ENCODE results near the gene CCDC154.
"Not testable (repeated sequence)": the region's sequence is repeated elsewhere in the genome, so short reads cannot be mapped to it uniquely, and the experiment has no call there.

The CCDC154 gene

DNA sequence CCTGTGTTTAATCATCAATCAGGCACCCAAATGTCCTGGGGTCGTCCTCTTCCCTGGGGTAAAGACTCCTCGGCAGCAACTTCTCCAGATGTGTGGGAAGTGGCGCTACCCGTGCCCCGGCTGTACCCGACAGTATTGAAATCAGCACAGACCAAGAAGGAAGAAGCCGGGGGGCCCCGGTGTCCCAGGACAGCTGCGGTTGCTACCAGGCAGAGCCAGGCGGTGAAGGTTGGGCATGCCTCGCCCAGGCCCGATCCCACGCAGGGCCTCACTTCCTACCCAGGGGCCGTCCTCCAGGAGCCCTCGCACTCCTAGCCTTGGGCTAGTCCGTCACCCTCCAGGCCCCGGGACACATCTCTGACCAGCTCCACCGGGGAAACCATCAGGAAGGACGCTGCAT, 9.0 kb upstream of the CCDC154 start:
- no peak for DNase-seq

DNA sequence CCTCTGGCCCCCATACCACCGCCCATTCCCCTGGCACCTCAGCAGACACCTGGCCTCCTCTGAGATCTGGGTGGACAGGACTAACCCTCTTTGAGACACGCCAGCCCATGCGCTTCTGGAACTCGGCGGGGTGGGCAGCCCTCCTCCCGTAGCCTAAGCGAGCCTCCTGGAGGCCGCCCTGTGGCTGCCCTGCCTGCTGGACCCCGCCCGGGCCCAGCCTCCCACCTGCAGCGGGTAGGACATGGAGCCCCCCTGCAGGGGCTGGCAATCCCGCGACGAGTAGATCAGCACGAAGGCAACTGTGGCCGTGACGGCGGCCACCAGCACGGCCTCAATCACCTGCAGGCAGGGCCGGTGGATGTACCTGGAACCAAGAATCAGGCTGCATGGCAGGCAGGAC, 8.2 kb upstream of the CCDC154 start:
- DNase-seq: no peak

DNA sequence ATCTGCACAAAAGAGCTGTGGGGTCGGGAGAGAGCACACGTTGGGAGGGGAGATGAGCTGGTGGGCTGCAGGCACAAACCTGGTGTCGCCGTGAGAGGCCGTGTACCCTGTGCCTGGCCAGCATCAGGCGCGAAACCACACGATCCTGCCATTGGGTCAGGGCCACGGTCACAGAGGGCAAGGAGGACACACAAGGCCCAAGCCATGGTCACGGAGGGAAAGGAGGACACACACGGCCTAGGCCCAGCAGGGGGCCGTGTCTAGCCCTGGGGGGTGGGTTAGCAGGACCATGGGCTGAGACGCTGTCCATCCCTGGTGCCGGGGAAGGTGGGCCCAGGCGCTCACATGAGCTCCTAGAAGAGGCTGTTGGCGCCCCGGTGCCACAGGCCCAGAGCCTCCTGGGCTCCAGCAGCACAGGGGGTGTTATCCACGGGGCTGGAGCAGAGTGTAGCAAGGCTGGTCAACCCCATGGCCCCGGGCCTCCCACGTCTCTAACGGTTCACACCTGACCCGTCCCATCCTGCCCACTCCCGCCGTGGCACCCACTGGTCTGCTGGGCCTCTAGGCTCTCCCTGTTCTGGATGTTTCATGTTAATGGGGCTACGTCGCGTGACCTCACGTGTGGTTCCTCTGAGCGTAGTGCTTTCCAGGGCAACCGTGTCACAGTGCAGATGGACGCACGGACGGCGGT, 7.5 kb upstream of the CCDC154 start:
- no peak for DNase-seq

DNA sequence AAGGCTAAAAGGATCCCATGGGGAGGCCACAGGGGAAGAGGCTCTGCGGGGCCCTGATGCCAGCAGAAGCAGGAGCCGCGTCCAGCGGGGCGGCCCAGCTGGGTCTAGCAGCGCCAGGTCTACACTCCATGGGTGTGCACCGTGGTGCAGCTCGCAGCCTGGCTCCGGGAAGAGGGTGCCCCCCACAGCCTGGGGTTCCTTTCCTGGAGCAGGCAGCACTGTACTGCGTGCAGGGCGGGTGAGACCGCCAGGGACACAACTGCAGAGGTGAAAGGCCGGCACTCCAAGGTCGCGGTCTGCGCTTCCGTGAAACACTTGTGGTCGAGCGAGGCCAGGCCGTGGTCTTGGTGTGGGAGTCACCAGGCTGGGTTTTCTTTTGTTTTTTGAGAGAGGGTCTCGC, 6.5 kb upstream of the CCDC154 start:
- DNase-seq: no peak

DNA sequence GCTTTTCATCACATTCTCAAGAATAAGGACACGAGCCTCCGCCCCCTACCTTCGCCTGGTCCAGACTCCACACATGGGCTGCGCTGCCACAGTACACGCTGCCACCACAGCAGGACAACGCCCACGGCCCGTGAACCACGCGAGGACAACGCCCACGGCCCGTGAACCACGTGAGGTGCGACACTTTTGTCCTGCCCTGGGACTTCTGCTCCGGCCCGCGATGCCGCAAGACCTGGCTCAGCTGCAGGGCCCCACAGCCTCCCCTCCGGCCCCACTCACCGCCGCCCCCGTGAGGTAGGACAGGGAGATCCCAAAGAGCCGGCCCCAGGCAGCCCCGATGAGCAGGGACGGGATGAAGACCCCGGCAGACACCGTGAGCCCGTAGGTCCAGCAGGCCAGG, 5.9 kb upstream of the CCDC154 start:
- no peak for DNase-seq

DNA sequence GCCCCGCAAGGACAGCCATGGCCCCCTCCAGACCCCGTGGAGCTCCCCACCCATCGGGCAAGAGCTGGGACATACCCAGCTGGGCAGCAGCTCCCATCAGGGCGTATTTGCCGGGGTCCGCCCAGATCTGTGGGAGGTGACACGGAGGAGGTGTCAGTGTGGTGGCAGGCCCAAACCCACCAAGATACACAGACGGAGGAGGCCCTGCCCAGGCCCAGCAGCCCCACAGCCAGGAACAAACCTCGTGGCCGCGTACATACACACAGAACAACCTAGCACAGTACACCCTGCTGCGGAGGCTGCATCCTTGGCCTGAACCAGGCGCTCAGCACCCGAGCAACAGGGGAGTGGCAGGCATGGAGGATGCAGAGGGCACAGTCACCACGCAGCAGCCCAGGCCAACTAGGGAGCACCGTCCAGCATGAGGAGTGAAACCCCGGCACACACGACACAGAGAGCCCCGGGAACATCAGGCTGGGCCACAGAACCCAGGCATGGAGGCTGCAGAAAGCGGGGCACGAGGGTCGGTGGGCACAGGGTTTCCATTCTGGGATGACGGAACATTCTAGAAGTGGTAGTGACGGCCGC, 4.9 kb upstream of the CCDC154 start:
- no peak for DNase-seq

DNA sequence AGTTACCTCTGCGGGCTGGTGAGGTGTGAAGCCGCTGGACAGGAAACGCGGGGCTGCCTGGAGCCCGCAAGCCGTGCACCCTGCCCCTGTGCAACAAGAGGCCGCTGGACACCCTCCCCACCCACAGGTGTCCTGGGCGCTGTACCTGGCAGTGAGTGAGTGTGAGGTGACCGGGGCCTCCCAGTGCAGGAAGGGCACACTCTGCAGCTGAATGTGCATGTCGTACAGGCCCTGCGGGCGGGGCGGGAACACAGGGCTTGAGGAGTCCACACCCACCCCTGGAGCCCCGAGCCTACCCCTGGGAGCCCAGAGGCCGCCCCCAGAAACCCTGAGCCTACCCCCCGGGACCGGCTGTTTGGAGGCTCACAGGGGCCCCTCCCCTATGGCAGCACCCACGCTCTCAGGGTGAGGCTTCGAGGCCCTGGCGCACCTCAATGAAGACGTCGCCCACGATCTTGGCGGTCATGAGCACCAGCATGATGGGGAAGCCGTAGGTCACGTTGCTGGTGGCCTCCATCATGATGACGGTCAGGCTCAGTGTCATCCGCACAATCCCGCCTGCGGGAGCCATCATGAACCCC, 4.3 kb upstream of the CCDC154 start:
- no peak for DNase-seq

DNA sequence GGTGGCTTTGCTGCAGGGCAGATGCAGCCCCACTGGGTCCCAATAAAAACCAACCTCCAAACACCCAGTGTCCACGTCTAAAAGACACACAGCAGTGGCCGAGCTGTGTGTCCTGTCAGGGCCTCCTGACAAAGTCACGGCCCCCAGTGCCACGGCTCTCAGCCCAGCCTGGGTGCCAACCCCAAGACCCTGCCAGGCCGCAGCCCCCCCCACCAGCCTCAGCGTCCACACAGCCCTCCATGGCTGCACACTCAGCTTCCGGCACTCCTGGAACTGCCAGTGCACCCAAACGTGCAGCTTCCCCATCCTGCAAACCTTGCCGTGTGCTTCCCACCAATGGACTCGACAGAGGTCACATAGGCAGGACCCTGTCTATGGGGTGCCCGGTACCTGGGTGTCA, 3.6 kb upstream of the CCDC154 start:
- no peak for DNase-seq

DNA sequence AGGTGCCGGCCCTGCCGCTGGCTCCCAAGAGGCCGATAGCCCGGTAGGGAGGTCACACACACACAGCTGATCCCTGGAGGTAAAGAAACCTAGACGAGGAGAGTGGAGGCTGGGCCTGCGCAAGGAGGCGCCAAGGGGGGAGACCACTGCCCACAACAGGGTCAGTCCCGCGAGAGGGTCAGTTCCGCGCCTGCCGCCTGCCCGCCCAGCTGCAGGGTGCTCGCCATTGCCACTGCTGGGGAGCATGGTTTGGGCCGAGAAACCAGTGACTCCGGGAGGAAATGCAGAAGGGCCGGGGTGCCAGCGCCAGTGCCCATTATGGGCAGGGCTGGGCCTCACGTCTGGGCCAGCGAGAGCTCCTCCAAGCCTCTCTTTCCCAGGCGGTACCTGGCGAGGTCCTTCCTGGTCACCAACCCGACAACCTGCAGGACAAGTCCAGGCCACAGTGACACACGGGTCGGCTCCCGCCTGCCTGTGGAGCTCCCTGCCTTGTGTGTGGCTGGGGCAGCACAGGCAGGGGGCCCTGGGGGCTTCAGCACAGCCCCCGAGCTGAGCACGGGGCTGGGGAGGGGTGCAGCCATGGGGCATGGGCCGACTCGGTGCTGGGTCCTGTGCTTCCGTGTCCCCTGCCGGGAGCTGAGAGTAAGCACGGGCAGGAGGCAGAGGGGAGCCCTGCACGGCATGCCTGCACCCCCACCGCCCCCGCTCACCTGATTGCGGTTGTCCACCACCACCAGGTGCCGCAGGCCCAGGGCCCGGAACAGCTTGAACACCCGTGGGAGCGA, 2.1 kb upstream of the CCDC154 start:
- DNase-seq: no peak

DNA sequence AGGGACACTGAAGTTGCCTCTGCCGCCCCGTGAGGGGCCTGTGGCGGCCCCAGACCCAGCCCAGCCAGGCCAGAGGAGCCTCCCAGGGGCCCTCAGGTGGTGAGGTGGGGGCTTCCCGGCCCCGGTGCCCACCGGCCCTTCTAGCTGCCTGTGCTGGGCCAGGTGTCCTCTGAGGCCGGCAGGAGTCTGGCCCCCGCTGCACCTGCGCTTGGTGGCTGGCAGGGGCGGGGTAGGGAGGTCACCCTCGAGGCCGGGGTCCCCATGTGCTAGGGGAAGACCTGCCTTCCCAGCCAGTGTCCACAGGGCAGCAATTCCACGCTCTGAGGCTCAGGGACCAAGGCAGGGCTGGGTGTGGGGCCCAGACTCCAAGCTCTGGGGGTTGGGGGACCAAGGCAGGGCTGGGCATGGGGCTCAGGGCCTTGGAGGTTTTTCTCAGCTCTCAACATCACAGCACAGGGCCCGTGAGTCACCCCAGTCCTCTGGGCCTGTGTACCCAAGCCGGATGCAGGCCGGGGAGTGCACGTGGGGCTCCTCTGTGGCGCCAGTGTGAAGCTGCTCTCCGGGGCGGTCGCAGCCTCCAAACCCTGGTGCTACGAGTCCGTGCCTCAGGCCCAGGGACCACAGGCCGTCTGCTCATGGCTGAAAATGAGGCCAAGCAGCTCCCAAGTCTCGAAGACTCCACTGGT, 1.3 kb upstream of the CCDC154 start:
- no peak for DNase-seq

DNA sequence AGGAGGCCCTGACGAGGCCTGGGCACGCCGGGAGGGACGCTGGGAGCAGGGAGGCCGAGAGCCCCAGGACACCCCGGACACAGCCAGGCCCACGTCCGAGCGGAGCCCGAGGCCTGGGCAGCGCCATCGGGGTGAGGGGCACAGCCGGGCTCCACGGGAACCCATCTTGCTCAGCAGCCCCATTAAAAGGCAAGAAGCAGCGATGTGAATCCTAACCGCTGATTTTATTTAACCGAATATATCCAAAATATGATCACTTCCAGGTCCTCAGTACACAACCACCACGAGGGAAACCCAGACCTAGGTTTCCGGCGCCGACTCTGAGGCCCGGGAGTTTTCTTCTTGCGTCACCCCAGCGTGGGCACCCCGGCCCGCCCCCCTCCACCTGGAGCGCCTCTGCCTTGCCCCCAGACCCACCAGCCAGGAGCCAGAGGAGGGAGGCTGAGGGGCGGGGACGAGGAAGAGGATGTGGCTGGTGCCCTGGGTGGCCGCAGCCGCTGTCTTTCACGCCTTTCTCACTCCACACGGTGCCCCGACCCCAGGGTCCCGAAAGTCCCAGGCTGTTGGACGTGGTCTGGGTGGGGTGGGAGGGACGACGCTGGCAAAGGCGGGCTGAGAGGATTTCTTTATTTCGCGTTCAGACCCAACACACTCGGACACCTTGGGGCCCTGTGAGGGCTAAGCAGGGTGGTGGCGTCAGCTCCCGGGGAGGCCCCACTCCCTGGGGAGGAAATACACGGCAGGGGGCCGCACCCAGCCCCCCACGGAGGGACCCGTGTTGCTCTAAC, 568 bp upstream of the CCDC154 start:
- DNase-seq: no peak

DNA sequence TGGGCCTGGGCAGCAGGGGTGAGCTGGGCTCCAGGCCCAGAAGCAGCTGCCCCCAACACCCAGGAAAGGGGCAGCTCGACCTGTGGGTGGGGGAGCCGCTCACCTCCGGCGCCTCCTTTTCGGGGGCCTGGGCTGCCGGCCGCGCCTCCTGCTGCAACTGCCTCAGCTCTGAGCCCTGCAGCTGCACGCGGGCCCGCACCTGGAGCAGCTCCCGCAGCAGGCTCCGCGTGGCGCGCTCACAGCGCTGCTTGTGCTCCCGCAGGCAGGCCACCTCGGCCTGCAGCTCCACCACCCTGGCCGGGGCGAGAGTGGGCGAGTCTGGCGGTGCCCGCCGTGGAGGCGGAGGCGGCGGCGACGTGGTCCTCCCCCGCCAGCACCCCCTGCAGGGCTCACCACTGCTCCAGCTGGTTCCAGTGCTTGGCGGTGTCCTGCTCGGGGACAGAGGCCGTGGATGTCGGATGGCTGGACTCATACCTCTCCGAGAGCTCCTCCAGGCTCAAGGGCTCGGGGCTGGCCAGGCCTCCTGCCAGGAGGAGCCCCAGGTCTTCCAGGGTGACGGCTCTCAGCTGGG, 868 bp downstream of the CCDC154 start:
- no peak for DNase-seq

DNA sequence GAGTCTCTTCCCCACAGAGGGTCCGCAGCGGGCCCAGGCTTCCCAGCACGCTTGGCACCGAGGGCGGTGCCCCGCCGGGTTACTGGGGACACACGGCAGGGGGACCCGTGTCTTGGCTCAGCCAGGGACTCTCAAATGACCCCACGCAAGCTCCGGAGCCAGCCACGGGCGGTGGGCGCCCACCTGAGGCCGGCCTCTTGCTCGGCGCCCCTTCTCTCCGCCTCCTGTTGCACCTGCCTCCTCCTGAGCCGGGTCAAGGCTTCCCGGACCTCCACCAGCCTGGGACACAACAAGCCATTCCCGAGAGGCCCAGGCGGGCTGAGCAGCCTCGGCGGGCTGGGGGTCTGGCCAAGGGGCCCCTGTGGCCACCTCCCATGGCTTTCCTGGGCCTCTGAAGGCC, 1.7 kb downstream of the CCDC154 start:
- DNase-seq: no peak

DNA sequence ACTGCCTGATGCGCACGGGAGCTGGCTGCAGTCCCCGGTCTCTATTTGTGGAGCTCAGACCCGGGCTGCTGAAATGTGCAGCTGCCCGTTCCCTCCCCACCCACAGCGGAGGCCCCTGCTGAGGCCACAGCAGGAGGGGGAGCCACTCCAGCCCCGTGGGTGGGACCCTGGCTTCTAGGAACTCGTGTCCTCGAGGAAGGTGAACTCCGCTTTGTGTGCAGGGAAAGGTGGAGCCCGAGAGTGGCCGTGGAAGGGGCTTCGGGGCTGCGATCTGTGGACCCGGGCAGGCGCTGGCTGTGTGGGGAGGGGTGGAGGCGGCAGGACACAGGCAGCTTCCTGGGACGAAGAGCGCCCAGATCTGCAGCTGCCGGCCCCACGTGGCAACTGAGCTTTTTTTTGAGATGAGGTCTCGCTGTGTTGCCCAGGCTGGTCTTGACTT, 2.9 kb downstream of the CCDC154 start:
- no peak for DNase-seq

DNA sequence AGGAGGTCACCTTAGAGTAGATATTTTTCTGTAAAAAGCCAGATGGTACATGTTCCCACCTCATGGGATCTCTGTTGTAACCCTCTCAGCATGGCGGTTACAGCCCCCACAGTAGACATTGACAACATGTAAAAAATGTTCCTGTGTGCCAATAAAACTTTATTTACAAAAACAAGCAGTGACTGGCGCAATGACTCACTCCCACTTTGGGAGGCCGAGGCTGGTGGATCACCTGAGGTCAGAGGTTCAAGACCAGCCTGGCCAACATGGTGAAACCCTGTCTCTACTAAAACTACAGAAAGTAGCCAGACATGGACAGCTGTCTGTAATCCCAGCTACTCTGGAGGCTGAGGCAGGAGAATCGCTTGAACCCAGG, 4.7 kb downstream of the CCDC154 start:
- DNase-seq: not testable (repeated sequence)

DNA sequence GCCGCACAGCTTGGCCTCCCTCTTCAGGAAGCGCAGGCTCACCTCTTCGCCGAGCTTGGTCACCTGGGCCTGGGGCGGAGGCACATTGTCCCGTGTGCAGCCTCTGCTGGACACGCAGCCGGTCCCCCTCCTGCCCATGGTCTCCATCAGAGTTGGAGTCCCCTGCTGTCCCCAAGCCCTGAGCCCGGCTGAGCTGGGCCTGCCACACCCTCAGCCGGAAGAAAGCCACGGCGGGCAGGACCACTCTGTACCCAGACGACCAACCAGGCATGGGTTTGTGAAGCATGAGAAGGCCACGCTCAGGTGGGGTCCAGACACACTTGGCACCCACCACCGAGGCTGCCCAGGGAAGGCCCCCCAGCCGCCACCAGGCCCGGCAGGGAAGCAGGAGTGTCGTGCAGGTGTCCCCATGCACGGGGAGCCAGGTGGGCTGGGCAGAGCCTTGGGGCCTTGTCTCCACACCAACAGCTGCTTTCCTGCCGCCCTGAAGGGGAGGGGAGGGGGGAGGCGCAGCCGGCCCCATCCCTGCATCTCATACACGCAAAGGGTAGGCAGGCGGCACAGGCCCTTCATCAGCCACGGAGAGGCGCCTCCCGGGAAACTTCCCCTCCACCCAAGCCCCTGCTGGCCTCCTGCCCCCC, 5.2 kb downstream of the CCDC154 start:
- no peak for DNase-seq

DNA sequence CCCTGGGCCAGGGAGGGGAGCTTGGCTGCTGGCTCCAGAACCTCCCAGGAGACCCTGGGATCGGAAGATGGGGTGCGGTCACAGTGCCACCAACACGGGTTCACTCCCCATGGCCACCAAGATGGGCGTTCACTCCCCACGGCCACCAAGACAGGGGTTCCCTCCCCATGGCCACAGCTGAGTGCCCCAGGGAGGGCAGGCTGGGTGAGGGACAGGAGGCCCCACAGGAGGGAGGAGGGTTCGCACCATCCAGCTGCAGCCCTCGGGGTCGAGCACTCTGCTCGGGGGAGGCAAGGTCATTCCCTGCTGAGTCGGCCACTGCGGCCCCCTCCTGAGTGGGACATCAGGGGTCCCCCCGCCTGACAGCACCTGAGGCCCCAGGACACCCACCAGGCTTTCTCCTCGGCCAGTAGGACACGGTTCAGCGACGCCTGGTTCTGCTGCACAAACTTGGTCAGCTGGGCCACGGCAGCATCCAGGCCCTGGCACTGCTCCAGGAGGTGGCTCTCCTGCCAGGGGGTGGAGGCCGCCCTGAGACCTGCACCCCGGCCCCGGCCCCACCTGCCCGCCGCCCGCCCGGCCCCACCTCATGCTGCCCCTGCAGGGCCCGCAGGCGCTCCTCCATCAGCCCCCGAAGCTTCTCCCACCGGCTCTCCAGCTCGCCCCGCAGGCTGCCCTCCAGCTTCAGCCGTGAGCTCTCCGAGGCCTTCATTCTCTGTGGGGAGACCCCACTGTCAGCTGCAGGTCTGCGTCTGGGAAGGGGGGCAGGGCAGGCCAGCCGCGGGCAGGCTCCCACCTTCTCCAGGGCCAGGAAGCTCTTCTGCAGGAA, 5.9 kb downstream of the CCDC154 start:
- DNase-seq: no peak

DNA sequence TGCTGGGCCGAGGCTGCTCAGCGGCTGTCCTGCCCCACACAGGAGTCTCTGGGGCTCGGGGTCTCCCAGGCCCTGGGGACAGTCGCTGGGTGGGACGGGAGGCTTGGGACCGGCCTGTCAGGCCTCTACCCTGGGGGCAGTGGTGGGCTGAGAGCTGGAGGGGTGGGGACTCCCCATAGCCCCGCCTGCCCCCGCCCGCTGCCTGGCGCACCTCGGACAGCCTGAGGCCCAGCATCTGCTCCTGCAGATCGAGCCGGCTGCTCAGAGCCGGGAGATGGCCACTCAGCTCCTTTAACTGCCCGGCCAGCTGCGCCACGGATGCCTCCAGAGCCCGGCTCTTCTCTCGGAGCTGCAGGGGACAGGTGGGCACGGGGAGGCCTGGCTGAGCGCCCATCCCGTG, 6.8 kb downstream of the CCDC154 start:
- DNase-seq: no peak

DNA sequence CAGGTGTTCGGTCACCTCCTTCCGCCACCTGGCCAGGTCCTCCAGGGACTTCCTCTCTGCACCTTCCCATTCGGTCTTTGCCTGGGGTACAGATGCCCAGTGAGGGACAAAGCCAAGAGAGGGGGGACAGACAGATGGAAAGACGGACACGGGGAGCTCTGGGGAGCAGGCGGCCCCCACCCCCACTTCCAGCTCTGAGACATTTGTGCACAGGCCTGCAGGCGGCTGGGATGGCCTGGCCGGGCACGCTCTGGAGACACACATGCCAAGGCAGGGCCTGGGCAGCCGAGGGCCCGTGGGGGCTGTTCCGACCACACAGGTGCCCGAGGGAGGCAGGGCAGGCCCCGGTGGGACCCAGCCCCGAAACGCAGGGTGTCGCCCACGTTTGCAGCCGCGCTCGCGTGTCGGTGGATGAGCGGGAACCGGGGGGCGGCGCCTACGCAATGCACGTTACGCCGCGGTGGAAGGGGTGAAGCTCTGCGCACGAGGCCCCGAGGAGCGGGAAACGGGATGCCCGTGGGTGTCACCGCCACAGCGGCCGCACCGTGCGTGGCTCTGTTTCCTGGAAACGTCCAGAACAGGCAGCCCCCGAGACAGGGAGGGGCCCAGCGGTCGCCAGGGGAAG, 7.5 kb downstream of the CCDC154 start:
- DNase-seq: no peak

Measured in stimulated activated CD8-positive, alpha-beta memory T cell treated with anti-CD3 and anti-CD28 coated beads, Interleukin-4, amount 100 ng/mL, for 48 hours (primary cell).